PC-9 (cell line): ENCODE measurements around the gene DRC1. TPM values are rescaled to one million over a fixed set of nuclear protein-coding genes. Genes with fewer than 3 reads are reported as not detected.

ENCODE experiments used
- BruUV-seq: library from RNA; stranded (reverse); fragments of 400-500 nt; replicated peaks from 2 replicates; lab custom pipeline; 2021; lab: Mats Ljungman, UMichigan
- CTCF ChIA-PET: fragments of 300-600 bp; sonication (Branson Sonifier 250); formaldehyde crosslinking; loops from one replicate; lab custom pipeline; 2022; ENCODE audit warnings: antibody characterized with exemption; lab: Charles Lee
- POLR2A ChIA-PET: fragments of 300-600 bp; sonication (Branson Sonifier 250); formaldehyde crosslinking; loops from one replicate; lab custom pipeline; 2022; ENCODE audit warnings: antibody characterized with exemption; ENCODE audit not compliant: unreplicated experiment; lab: Charles Lee
- DNase-seq, 2 experiments: peaks; one replicate each; pipeline versions ENCODE4 v3.0.0 to v3.0.0-alpha.2; 2015 to 2022; ENCODE audit warnings: mixed read lengths in 1 of 2
- H2AFZ ChIP-seq: fragments of 200-600 bp; sonication (generic); 2 replicates; pipeline ENCODE4 v1.8.1; 2017; ENCODE audit warnings: antibody characterized with exemption
- H3F3A ChIP-seq: fragments of 200-600 bp; sonication (generic); 2 replicates; pipeline ENCODE4 v1.8.1; 2017; ENCODE audit warnings: antibody characterized with exemption, mild to moderate bottlenecking, low read depth; ENCODE audit not compliant: insufficient read depth
- H3K27ac ChIP-seq: fragments of 200-600 bp; sonication (generic); 2 replicates; pipeline ENCODE4 v1.6.1; 2016; ENCODE audit warnings: mixed run types
- H3K27me3 ChIP-seq: fragments of 200-600 bp; sonication (generic); 2 replicates; pipeline ENCODE4 v1.6.1; 2016; ENCODE audit warnings: low read depth, mixed run types; ENCODE audit not compliant: insufficient read depth
- H3K36me3 ChIP-seq: fragments of 200-600 bp; sonication (generic); 2 replicates; pipeline ENCODE4 v1.6.1; 2016; ENCODE audit warnings: low read depth, mixed run types
- H3K4me1 ChIP-seq: fragments of 200-600 bp; sonication (generic); replicated peaks from 2 replicates; pipeline ENCODE4 v1.6.1; 2016; ENCODE audit warnings: mixed run types; ENCODE audit not compliant: insufficient read depth
- H3K4me2 ChIP-seq: fragments of 200-600 bp; sonication (generic); 2 replicates; pipeline ENCODE4 v1.6.1; 2017; ENCODE audit warnings: mixed run types
- H3K4me3 ChIP-seq: fragments of 200-600 bp; sonication (generic); 2 replicates; pipeline ENCODE4 v1.6.1; 2016; ENCODE audit warnings: mixed run types
- H3K79me2 ChIP-seq: fragments of 200-600 bp; sonication (generic); 2 replicates; pipeline ENCODE4 v1.6.1; 2017; ENCODE audit warnings: low read depth, mixed run types
- H3K9me2 ChIP-seq: fragments of 200-600 bp; sonication (generic); 2 replicates; pipeline ENCODE4 v1.8.1; 2017; ENCODE audit warnings: mild to moderate bottlenecking; ENCODE audit not compliant: insufficient read depth
- H3K9me3 ChIP-seq: fragments of 200-600 bp; sonication (generic); 2 replicates; pipeline ENCODE4 v1.8.1; 2016; ENCODE audit warnings: low read depth; ENCODE audit not compliant: insufficient read depth
- H4K20me1 ChIP-seq: fragments of 200-600 bp; sonication (generic); 2 replicates; pipeline ENCODE4 v1.8.1; 2017; ENCODE audit not compliant: insufficient read depth
- CTCF ChIP-seq: fragments of 200-600 bp; sonication (generic); conservative IDR thresholded peaks from 2 replicates; pipeline ENCODE4 v1.6.1; 2017; ENCODE audit warnings: mixed run types, antibody characterized with exemption, mild to moderate bottlenecking, moderate library complexity
- EZH2 ChIP-seq: fragments of 200-600 bp; sonication (generic); IDR thresholded peaks from 2 replicates; pipeline ENCODE4 v1.8.0; 2017; ENCODE audit warnings: antibody characterized with exemption, low read depth
- intact Hi-C: fragments of 100-400 bp; cut with micrococcal nuclease; formaldehyde crosslinking; loops from one replicate; pipeline ENCODE4 v1.10.0; 2022; ENCODE audit not compliant: unreplicated experiment
- total RNA-seq: library from RNA; stranded (reverse); gene quantifications from 2 replicates; pipeline ENCODE4 v1.2.3, GENCODE V29; 2021

Gene DRC1
- total RNA-seq, 1 experiment from 2014 or later = 6.4 TPM

GRCh38 chr2:26422947-26423629 lies 21.4 kb downstream of the DRC1 start:
- no peak for TF ChIP-seq EZH2
- no peak for TF ChIP-seq CTCF
- no peak for DNase-seq
- intact Hi-C loops = no loop called here
- Histone ChIP-seq H3K9me3 (no peaks in the 10 kb centered on the region), H3K36me3 (no peaks in the 10 kb centered on the region), H2AFZ (no peak overlapping the region), H3K4me1 (no peaks in the 10 kb centered on the region), H3K9me2 (no peaks in the 10 kb centered on the region), H3F3A (no peaks in the 10 kb centered on the region), H3K27ac (no peak overlapping the region), H3K27me3 (no peaks in the 10 kb centered on the region), H3K79me2 (no peaks in the 10 kb centered on the region), H3K4me2 (no peak overlapping the region), H4K20me1 (no peaks in the 10 kb centered on the region), H3K4me3 (no peak overlapping the region)
- CTCF ChIA-PET = no interaction called here
- BruUV-seq = no TSS peak
- POLR2A ChIA-PET = interaction anchor here (0.6 kb wide), 1 partner anchor 930 kb away, joined by 3 read pairs; no protein-coding TSS in a partner anchor

GRCh38 chr2:26423750-26424149 lies 22.0 kb downstream of the DRC1 start:
- no TSS peak for BruUV-seq

GRCh38 chr2:26424221-26424620 lies 22.5 kb downstream of the DRC1 start:
- Histone ChIP-seq H3K27me3 (no peaks in the 10 kb centered on the region), H3F3A (no peaks in the 10 kb centered on the region), H3K27ac (no peak overlapping the region), H3K4me3 (no peak overlapping the region), H3K79me2 (no peaks in the 10 kb centered on the region), H3K9me3 (no peaks in the 10 kb centered on the region), H2AFZ (no peak overlapping the region), H3K9me2 (no peaks in the 10 kb centered on the region), H3K4me2 (no peak overlapping the region), H4K20me1 (no peaks in the 10 kb centered on the region), H3K4me1 (no peaks in the 10 kb centered on the region), H3K36me3 (no peaks in the 10 kb centered on the region)
- ChIA-PET CTCF (no interaction called here), POLR2A (no interaction called here)
- intact Hi-C loops = no loop called here
- no peak for TF ChIP-seq EZH2
- no peak for TF ChIP-seq CTCF
- no TSS peak for BruUV-seq
- no peak for DNase-seq

More at GRCh38 chr2:26423750-26424149, 22.0 kb downstream of the DRC1 start:
- H3K27ac ChIP-seq = no peak overlapping the region
- H3F3A ChIP-seq = no peaks in the 10 kb centered on the region
- H2AFZ ChIP-seq = no peak overlapping the region
- POLR2A ChIA-PET = interaction anchor here (0.6 kb wide), 1 partner anchor 930 kb away, joined by 3 read pairs; no protein-coding TSS in a partner anchor
- no peaks in the 10 kb centered on the region for H3K27me3 ChIP-seq
- H4K20me1 ChIP-seq = no peaks in the 10 kb centered on the region
- no peaks in the 10 kb centered on the region for H3K79me2 ChIP-seq
- no peak for DNase-seq
- no peak overlapping the region for H3K4me2 ChIP-seq
- H3K4me3 ChIP-seq = no peak overlapping the region
- no peaks in the 10 kb centered on the region for H3K9me2 ChIP-seq
- CTCF ChIA-PET = no interaction called here
- no peak for TF ChIP-seq EZH2
- TF ChIP-seq CTCF = no peak
- H3K9me3 ChIP-seq = no peaks in the 10 kb centered on the region
- no peaks in the 10 kb centered on the region for H3K4me1 ChIP-seq
- H3K36me3 ChIP-seq = no peaks in the 10 kb centered on the region
- intact Hi-C loops = no loop called here
